HL-60 (cell line): ENCODE measurements around the gene FAM20A.

Experiments
- DNase-seq, 2 experiments: peaks; one replicate each; pipeline ENCODE4 v3.0.0-alpha.2; 2010 to 2020; ENCODE audit warnings: low read depth in 1 of 2, low spot score in 1 of 2
- H3K27ac ChIP-seq: fragments of 250-450 bp; sonication (Bioruptor Pico); replicated peaks from 2 replicates; pipeline ENCODE4 v1.5.1; 2020; ENCODE audit warnings: mild to moderate bottlenecking, moderate library complexity
- H3K27me3 ChIP-seq: fragments of 250-450 bp; sonication (Bioruptor Pico); 2 replicates; pipeline ENCODE4 v1.5.1; 2021; ENCODE audit warnings: mild to moderate bottlenecking, moderate library complexity; ENCODE audit not compliant: insufficient read depth, poor library complexity, severe bottlenecking
- H3K4me3 ChIP-seq: replicated peaks from 2 replicates; pipeline ENCODE4 v1.5.1; 2011; ENCODE audit warnings: mild to moderate bottlenecking, control low read depth, low read length; ENCODE audit not compliant: insufficient read depth
- CTCF ChIP-seq: IDR thresholded peaks from one replicate; pipeline ENCODE4 v1.5.1; 2011; ENCODE audit warnings: low read length, control low read depth, inconsistent platforms; ENCODE audit not compliant: insufficient read depth
- GABPA ChIP-seq: IDR thresholded peaks from 2 replicates; pipeline ENCODE4 v1.6.1; 2012; ENCODE audit warnings: low read depth
- POLR2AphosphoS5 ChIP-seq: IDR thresholded peaks from 2 replicates; pipeline ENCODE4 v1.6.1; 2012; ENCODE audit warnings: low read depth
- REST ChIP-seq: IDR thresholded peaks from 2 replicates; pipeline ENCODE4 v1.6.1; 2012; ENCODE audit warnings: low read depth; ENCODE audit not compliant: insufficient replicate concordance
- SPI1 ChIP-seq: IDR thresholded peaks from 2 replicates; pipeline ENCODE4 v1.6.1; 2012; ENCODE audit warnings: low read depth, mild to moderate bottlenecking, borderline replicate concordance

Gene FAM20A

GRCh38 chr17:68489919-68490318 is 111.2 kb downstream of the FAM20A start:
- Histone ChIP-seq H3K4me3 (no peak overlapping the region), H3K27ac (no peak overlapping the region), H3K27me3 (no peaks in the 10 kb centered on the region)
- DNase-seq = no peak
- TF ChIP-seq CTCF (no peak), POLR2AphosphoS5 (no peak), REST (no peak), GABPA (no peak), SPI1 (no peak)
